Loucy (cell line): ENCODE measurements around the gene PHYHD1.

Source experiments
- H2AFZ ChIP-seq: fragments of 200-600 bp; sonication (generic); 2 replicates; pipeline ENCODE4 v1.6.0; 2016; ENCODE audit warnings: antibody characterized with exemption, mild to moderate bottlenecking, low read length, moderate library complexity
- H3F3A ChIP-seq: fragments of 200-600 bp; 2 replicates; pipeline ENCODE4 v1.6.0; 2016; ENCODE audit warnings: antibody characterized with exemption, low read depth, mild to moderate bottlenecking
- H3K27me3 ChIP-seq: fragments of 200-600 bp; sonication (generic); 2 replicates; pipeline ENCODE4 v1.6.1; 2014; ENCODE audit warnings: low read length, mild to moderate bottlenecking; ENCODE audit not compliant: insufficient read depth, poor library complexity, severe bottlenecking
- H3K36me3 ChIP-seq: fragments of 200-600 bp; sonication (generic); 2 replicates; pipeline ENCODE4 v1.6.1; 2016; ENCODE audit warnings: low read length; ENCODE audit not compliant: insufficient read depth
- H3K4me1 ChIP-seq: fragments of 200-600 bp; sonication (generic); 2 replicates; pipeline ENCODE4 v1.5.1; 2014; ENCODE audit warnings: low read length, mild to moderate bottlenecking; ENCODE audit not compliant: insufficient read depth, poor library complexity, severe bottlenecking
- H3K4me2 ChIP-seq: fragments of 200-600 bp; sonication (generic); 2 replicates; pipeline ENCODE4 v1.6.0; 2014; ENCODE audit warnings: antibody characterized with exemption, low read length, low read depth, mild to moderate bottlenecking; ENCODE audit not compliant: poor library complexity, severe bottlenecking
- H3K4me3 ChIP-seq: fragments of 200-600 bp; sonication (generic); 2 replicates; pipeline ENCODE4 v1.5.1; 2014; ENCODE audit warnings: low read length, mild to moderate bottlenecking, mixed read lengths; ENCODE audit not compliant: poor library complexity, severe bottlenecking
- H3K79me2 ChIP-seq: fragments of 200-600 bp; sonication (generic); 2 replicates; pipeline ENCODE4 v1.6.1; 2014; ENCODE audit warnings: low read length; ENCODE audit not compliant: insufficient read depth
- H3K9ac ChIP-seq: fragments of 200-600 bp; sonication (generic); 2 replicates; pipeline ENCODE4 v1.6.0; 2014; ENCODE audit warnings: mild to moderate bottlenecking, low read depth, low read length, moderate library complexity; ENCODE audit not compliant: poor library complexity, severe bottlenecking
- H3K9me2 ChIP-seq: fragments of 200-600 bp; sonication (generic); replicated peaks from 2 replicates; pipeline ENCODE4 v1.6.1; 2016; ENCODE audit warnings: low read depth, low read length, mixed read lengths
- H3K9me3 ChIP-seq: fragments of 200-600 bp; sonication (generic); 2 replicates; pipeline ENCODE4 v1.6.1; 2014; ENCODE audit warnings: mild to moderate bottlenecking, antibody characterized with exemption, low read length, low read depth; ENCODE audit not compliant: insufficient read depth
- H4K20me1 ChIP-seq: fragments of 200-600 bp; sonication (generic); 2 replicates; pipeline ENCODE4 v1.6.0; 2014; ENCODE audit warnings: antibody characterized with exemption, low read length, mild to moderate bottlenecking; ENCODE audit not compliant: insufficient read depth, poor library complexity, severe bottlenecking
- EZH2phosphoT487 ChIP-seq: fragments of 200-600 bp; IDR thresholded peaks from 2 replicates; pipeline ENCODE4 v1.6.1; 2018; ENCODE audit warnings: antibody characterized with exemption, mild to moderate bottlenecking, moderate library complexity, borderline replicate concordance
- TF ChIP-seq, protein P1 (sequence below): fragments of 200-600 bp; sonication (generic); conservative IDR thresholded peaks from 2 replicates; pipeline ENCODE4 v1.5.1; 2014; ENCODE audit warnings: mild to moderate bottlenecking, antibody characterized with exemption, low read length

PHYHD1 gene

DNA sequence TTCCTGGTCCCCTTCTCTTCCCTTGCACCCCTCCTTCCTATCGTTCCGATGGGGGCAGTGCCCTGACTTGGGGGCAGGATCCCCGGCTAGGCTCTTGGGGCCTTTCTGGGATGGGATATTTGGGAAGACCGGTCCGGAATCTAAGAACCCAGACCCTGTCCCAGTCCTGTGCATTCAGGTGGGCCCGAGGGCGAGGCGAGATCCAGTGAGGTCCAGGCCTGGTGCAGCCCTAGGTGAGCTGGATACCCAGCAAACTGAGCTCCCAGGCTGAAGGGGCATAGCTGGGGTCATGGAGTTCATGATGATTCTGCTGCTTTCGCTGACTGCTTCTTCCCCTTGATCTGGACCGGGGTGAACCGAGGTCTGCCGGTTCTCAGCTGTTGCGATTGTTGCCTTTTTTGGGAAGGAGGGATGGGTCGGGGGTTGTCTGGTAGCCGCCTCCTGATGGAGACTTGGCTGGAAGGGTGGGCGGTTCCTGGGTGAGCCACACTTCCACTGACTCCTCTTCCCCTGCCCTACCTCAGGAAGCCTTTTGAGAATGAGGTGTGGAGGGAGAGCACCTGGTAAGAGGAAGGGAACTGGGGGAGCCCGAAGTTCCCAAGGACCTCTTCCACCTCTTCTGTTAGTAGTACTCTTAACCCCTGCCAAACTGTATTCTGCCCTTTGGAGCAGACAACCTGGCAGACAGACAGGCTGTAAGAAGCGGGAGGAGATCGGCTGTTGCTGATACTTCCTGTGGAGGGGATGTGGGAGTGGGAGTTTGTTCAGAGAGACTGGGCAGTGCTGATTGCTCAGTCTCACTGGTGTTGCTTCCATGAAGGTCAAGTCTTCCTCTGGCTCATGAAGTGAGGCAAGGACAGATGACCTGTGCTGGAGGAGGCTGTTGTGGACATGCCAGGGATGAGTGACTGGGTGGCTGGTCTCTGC lies 37.8 kb upstream of the PHYHD1 start:
- no peak overlapping the region for H2AFZ ChIP-seq
- TF ChIP-seq, protein P1, sequence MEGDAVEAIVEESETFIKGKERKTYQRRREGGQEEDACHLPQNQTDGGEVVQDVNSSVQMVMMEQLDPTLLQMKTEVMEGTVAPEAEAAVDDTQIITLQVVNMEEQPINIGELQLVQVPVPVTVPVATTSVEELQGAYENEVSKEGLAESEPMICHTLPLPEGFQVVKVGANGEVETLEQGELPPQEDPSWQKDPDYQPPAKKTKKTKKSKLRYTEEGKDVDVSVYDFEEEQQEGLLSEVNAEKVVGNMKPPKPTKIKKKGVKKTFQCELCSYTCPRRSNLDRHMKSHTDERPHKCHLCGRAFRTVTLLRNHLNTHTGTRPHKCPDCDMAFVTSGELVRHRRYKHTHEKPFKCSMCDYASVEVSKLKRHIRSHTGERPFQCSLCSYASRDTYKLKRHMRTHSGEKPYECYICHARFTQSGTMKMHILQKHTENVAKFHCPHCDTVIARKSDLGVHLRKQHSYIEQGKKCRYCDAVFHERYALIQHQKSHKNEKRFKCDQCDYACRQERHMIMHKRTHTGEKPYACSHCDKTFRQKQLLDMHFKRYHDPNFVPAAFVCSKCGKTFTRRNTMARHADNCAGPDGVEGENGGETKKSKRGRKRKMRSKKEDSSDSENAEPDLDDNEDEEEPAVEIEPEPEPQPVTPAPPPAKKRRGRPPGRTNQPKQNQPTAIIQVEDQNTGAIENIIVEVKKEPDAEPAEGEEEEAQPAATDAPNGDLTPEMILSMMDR: no peak
- no peak for TF ChIP-seq EZH2phosphoT487
- peaks cover 2% of the 10 kb centered on the region for H4K20me1 ChIP-seq
- no peaks in the 10 kb centered on the region for H3K9me3 ChIP-seq
- H3K79me2 ChIP-seq: peaks cover 31% of the 10 kb centered on the region
- peak overlapping the region; percentile 94 for H3K9ac ChIP-seq
- no peaks in the 10 kb centered on the region for H3K36me3 ChIP-seq
- no peaks in the 10 kb centered on the region for H3F3A ChIP-seq
- H3K4me2 ChIP-seq: peak overlapping the region; percentile 91
- H3K4me3 ChIP-seq: peak overlapping the region; percentile 99
- H3K27me3 ChIP-seq: no peaks in the 10 kb centered on the region
- H3K9me2 ChIP-seq: no peaks in the 10 kb centered on the region
- H3K4me1 ChIP-seq: peaks cover 5% of the 10 kb centered on the region

DNA sequence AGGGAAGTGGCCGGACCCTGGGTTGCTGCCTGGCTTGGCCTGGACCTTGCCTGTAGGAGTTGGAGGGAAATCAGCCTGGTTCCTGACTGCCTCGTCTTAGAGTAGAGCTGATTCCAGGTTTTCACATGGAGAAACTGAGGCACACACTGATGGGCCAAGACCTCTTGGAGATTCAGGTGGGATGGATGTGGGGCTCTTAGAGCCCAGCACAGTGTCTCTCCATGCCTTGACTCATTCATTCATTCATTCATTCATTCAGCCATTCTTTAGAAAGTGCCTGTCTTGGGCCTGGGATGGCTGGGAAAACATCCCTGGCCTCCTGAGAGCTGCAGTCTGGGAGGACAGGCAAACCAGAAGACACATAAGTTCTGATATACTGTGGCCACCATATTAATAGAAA lies 36.6 kb upstream of the PHYHD1 start:
- H3K9ac ChIP-seq: no peak overlapping the region
- H3K9me2 ChIP-seq: no peaks in the 10 kb centered on the region
- H2AFZ ChIP-seq: no peak overlapping the region
- TF ChIP-seq EZH2phosphoT487: no peak
- TF ChIP-seq, protein P1: no peak
- H3F3A ChIP-seq: no peaks in the 10 kb centered on the region
- no peaks in the 10 kb centered on the region for H3K9me3 ChIP-seq
- H3K4me2 ChIP-seq: peak overlapping the region; percentile 91
- no peaks in the 10 kb centered on the region for H3K36me3 ChIP-seq
- H3K4me3 ChIP-seq: no peak overlapping the region
- H3K4me1 ChIP-seq: peaks cover 5% of the 10 kb centered on the region
- H3K79me2 ChIP-seq: peaks cover 39% of the 10 kb centered on the region
- peaks cover 2% of the 10 kb centered on the region for H4K20me1 ChIP-seq
- no peaks in the 10 kb centered on the region for H3K27me3 ChIP-seq

DNA sequence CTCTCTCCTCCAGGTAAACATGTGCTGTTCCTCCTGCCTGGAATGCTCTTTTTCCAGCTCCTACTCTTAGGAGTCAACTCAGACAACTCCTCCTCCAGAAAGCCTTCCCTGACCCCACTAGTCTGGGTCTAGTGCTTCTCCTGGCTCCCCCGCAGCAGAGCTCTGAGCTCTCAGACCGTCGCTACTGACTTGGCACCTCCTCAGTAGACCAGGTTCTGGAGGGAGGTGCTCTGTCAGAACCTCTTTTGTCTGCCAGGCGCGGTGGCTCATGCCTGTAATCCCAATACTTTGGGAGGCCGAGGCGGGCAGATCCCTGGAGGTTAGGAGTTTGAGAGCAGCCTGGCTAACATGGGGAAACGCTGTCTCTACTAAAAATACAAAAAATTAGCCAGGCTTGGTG lies 35.4 kb upstream of the PHYHD1 start:
- no peak for TF ChIP-seq EZH2phosphoT487
- no peaks in the 10 kb centered on the region for H3K9me2 ChIP-seq
- peak overlapping the region; percentile 16 for H3K4me2 ChIP-seq
- H3K27me3 ChIP-seq: no peaks in the 10 kb centered on the region
- H4K20me1 ChIP-seq: peaks cover 2% of the 10 kb centered on the region
- no peak overlapping the region for H2AFZ ChIP-seq
- peaks cover 40% of the 10 kb centered on the region for H3K79me2 ChIP-seq
- H3K9me3 ChIP-seq: no peaks in the 10 kb centered on the region
- no peak overlapping the region for H3K4me3 ChIP-seq
- peaks cover 5% of the 10 kb centered on the region for H3K4me1 ChIP-seq
- H3K9ac ChIP-seq: no peak overlapping the region
- no peaks in the 10 kb centered on the region for H3K36me3 ChIP-seq
- no peaks in the 10 kb centered on the region for H3F3A ChIP-seq
